CD4-positive, alpha-beta T cell treated with Interleukin-17A for 1 hour (primary cell): Measurements from ENCODE around the gene CRK.
A peak's percentile ranks its signal among the peaks of the same experiment; 100 is the strongest.
"Not testable (repeated sequence)": the region's sequence is repeated elsewhere in the genome, so short reads cannot be mapped to it uniquely, and the experiment has no call there.

ENCODE experiments used
- DNase-seq: peaks from one replicate; pipeline ENCODE4 v3.0.0-alpha.2; 2020

Gene CRK

DNA sequence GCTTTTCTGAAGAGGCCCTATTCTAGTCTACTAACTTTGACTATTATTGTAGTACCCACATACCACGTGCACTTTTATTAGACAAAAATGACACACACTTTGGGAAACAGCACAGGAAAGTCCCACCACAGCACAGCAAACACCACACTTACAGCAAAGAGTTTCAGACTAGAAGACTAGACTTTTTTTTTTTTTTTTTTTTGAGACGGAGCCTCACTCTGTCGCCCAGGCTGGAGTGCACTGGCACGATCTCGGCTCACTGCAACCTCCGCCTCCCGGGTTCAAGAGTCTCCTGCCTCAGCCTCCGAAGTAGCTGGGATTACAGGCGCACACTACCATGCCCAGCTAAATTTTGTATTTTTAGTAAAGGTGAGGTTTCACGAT is 76.1 kb downstream of the CRK start:
- peak; percentile 59 for DNase-seq

DNA sequence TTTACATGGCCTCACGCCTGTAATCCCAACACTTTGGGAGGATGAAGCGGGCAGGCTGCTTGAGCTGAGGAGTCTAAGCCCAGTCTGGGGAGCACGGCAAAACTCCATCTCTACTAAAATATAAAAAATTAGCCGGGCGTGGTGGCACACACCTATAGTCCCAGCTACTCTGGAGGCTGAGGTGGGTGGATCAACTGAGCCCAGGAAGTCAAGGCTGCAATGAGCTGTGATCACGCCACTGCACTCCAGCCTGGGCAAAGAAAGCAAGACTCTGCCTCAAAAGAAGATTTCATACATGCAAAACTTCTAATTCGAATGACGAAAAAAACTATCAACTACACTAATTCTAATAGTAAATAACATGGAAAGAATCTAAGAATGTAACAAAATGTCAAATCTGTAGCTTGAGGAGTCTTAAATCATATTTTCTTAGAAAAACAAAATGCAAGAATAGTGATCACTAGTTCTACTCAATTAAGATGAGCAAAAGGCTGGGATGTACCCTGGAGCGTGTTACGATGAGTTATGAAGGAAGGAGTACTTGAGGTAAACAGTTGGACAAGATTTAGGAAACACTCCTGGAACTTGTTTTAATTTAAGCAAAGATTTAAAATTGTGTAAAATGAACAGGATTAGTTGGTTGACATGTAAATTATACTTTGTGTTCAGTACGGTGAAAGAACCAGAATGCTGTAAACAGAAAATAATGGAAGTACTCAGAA is 76.7 kb downstream of the CRK start:
- DNase-seq: no peak

DNA sequence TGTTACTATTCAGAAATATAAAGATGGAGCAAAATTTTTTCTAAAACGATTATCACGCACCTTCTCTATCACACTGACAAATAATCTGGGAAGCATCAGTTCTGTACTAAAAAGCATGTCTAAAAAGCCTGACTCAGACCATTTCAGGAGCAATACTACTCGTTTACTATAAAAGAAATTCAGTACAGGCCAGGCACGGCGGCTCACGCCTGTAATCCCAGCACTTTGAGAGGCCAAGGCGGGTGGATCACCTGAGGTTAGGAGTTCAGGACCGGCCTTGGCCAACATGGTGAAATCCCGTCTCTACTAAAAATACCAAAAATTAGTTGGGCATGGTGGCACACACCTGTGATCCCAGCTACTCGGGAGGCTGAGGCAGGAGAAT is 77.6 kb downstream of the CRK start:
- not testable (repeated sequence) for DNase-seq

DNA sequence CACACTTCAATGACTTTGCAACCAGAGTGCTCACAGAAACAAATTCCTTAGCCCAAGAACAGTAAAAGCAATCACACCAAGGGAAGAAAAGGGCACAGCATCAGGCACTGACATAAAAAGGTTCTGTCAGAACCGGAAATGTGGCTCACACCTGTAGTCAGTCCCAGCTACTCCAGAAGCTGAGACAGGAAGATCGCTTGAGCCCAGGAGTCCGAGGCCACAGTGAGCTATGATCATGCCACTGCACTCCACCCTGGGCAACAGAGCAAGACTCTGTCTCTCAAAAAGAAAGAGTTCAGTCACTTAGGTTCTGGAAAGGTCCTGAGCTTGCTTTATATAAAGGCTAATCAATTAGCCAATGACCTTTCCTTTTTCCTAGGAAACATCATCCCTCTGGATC is 78.7 kb downstream of the CRK start:
- DNase-seq: no peak

DNA sequence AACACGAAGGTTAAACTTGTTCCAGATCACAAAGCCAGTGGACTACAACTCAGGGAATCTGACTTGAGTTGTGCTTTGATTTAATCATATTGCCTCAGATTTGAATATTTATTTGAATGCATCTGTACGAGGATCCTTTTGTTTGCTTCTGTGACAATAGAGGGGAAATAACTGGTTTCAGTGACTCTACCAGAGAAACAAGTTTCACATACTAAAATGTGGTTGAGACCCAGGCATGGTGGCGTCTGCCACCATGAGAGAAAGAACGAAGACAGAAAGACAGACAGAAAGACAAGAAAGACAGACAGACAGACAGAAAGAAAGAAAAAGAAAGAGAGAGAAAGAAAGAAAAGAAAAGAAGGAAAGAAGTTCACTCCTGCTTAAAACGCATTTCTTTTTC is 80.0 kb downstream of the CRK start:
- DNase-seq: no peak

DNA sequence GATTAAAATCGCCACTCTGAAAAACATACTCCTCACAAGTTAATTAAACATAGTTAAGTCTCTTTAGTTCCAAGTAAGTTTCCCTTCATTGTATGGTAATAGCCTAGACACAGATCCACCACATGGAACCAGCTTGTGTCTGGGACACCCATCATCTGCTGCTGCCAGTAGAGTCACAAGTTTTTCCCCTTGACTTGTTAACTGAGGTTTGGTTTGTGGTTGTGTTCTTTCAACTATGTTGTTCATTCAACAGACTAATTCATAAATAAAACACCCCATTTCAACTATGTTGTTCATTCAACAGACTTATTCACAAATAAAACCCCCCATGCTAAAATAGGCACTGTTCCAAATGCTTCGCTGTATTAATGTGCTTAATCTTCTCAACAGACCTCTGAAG is 80.4 kb downstream of the CRK start:
- peak; percentile 43 for DNase-seq

DNA sequence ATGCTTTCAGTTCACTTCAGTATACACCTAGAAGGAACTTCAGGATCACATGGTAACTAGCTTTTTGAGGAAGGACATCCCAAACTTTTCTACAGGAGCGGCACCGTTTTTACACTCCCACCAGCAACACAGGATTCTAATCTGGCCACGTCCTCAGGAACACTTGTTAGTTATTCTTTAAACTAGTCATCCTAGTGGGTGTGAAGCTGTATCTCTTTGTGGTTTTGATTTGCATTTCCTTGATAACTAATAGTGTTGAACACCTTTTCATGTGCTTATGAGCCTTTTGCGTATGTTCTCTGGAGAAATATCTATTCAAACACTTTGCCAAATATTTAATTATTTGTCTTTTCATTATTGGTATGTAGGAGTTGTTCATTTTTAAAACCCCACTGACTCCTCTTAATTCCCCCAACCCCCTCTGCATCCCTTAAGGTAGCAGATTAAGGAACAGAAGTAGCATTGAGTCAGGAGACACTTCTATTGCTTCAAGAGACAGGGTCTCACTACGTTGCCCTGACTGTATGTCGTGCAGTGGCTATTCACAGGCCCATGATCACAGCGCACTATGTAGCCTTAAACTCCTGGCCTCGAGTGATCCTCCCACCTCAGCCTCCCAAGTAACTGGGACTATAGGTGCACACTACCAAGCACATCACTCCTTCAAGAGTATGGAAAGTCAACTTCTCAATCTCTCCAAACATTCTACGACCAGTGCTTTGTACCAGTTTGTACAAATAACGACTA is 81.4 kb downstream of the CRK start:
- peak; percentile 37 for DNase-seq

DNA sequence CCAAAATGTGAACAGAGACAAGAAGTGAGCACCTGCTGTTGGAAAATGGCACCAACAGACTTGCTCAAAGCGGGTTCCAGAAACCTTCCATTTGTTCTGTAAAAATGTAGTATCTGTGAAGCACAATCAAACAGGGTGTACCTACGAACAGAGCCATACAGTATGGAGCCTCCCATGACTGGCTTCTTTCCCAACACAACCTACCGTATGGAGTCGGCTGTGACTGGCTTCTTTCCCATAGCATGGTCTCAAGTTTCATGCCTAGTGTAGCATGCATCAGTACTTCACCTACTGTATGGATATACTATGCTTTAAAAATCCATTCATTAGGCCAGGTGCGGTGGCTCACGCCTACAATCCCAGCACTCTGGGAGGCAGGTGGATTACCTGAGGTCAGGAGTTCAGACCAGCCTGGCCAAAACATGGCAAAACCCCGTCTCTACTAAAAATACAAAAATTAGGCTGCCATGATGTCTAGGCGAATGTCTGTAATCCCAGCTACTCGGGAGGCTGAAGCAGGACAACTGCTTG is 82.3 kb downstream of the CRK start:
- no peak for DNase-seq

DNA sequence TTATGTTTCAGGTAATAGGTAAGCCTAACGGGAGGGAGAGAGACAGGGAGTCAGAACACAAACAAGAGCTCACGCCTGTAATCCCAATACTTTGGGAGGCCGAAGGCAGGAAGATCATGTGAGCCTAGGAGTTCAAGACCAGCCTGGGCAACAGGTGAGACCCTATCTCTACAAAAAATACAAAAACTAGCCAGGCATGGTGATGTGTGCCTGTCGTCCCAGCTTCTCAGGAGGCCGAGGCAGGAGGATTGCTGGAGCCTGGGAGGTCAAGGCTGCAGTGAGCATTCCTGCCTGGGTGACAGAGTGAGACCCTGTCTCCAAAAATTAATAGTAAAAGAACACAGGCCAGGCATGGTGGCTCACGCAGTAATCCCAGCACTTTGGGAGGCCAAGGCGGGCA is 83.4 kb downstream of the CRK start:
- DNase-seq: no peak

DNA sequence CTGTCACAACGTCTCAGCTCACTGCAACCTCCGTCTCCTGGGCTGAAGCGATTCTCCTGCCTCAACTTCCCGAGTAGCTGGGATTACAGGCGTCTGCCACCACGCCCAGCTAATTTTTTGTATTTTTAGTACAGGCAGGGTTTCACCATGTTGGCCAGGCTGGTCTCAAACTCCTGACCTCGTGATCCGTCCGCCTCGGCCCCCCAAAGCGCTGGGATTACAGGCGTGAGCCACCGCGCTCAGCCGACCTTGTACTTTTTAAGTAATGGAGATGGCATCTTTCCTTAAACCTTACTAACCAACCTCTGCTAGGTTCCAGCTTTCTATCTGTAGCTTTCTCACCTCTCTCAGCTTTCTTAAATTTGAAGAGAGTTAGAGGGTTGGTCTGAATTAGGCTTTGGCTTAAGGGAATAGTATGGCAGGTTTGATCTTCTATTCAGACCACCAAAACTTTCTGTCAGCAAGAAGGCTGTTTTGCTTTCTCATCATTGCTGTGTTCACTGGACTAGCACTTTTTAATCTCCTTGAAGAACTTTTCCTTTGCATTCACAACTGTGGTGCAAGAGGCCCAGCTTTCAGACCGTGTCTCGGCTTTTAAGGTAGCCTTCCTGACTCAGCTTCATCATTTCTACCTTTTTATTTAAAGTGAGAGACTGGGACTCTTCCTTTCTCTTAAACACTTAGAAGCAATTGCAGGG is 84.0 kb downstream of the CRK start:
- no peak for DNase-seq
